Kasumi-1 (cell line): Measurements from ENCODE around the gene CELF2.
"Not testable (repeated sequence)": the region's sequence is repeated elsewhere in the genome, so short reads cannot be mapped to it uniquely, and the experiment has no call there.

Experiments
- DNase-seq, 2 experiments: peaks; one replicate each; lab custom pipeline; 2025; lab: John Stamatoyannopoulos, UW

Gene CELF2

DNA sequence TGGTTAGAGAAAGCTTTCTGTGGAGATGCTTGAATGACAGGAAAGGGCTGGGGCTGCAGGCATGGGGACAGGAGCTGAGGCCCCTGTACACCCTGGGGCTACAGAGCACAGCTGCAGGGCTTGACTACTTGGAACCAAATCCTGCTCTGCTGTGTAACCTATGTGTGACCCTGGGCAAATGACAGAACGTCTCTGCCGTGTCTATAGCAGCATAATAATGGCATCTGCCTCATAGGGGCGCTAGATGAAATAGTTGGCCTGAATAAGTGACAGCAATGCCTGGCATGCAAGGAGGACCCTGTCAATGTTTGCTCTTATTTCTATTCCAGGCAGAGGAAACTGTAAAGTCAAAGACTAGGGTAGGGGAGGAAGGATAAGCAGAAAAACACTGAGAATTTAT is 339.8 kb downstream of the CELF2 start:
- no peak for DNase-seq

DNA sequence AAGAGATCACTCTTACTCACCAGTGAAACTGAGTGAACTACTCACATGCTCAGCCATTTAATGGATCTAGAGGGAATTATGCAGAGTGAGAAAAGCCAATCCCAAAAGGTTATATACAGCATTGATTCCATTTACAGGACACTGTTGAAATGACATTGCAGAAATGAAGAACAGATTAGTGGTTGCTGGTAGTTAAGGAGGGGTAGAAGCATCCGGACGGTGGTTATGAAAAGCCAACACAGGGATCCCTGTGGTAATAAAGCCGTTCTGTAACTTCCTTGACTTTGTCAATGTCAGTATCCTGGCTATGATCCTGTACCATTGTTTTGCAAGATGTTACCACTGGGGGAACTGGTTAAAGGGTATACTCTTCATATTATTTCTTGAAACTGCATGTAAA is 340.3 kb downstream of the CELF2 start:
- DNase-seq = peak; percentile 22 to 50

DNA sequence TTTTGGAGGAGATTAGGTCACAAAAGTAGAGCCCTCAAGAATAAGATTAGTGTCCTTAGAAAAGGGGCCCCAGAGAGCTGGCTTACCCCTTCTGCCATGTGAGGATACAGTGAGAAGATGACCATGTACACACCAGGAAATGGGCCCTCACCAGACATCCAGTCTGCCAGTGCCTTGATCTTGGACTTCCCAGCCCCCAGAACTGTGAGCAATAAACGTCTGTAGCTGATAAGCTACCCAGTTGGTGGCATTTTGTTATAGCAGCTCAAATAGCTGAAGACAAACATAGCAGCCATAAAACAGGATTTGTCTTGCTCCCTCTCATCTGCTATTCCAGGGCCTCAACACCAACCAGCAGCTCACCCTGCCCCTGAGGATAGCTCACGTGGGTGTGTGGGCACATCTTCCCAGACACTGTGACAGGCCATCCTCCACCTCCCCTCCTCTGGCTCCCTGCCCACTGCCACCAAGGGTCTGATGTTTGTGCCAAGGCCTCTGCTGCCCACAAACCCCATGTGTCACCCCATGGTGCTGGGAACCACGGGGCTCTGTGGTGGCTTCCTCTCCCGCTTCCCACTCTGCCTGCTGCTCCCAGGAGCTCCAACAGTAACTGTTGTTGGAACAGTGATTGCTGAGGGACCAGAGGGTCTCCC is 341.4 kb downstream of the CELF2 start:
- no peak for DNase-seq

DNA sequence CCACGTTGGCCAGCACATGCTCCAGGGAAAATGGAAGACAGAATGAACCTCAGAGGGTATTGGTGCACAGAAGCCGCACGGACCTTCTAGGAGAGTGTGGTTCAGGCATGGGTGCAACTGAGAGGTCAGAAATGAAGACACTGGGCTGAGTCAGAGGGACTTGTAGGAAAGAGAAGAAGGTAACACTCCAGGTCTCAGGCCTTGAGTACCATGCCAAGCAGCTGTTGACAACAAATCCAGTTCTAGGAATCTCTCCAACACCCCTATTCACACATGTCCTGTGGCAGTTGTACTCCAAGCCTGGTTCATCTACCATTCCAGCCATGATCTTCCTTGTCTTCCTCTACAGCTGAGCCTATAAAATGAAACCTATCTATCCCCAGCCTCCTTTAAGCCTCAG is 342.2 kb downstream of the CELF2 start:
- DNase-seq = no peak

DNA sequence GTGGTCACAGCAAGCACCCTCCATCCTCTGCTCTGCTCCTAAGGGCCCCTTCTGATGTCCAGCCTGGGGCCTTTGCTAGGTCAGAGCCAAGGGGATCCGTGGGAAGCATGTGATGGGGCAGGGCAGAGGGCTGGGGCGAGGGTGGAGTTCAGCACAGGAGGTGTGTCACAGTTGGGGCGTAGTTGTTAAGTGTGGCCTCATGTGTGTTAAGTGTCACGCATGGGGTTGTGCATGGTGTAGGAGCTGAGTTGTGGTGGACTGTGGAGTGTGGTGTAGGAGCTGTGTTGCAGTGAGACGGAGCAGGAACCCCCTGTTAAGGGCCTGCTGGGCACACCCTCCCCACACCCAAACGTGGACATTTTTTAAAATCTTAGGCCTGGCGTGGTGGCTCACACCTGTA is 345.8 kb downstream of the CELF2 start:
- no peak for DNase-seq

DNA sequence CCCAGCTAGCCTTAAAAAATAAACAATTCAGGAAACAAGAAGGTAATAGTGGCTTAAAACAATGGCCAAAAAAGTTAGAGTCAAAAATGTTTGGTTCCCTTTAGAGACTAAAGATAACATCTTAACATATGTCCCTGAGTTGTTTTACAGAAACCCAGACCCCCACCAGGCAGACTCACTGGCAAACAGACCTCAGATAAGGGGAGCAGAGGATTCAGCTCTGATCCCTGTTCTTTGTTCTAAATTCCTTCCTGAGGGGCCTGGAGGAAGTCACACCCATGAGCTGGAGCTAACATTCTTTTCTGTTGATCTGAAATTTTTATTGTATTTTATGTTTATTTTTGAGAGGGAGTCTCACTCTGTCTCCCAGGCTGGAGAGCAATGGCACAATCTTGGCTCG is 346.6 kb downstream of the CELF2 start:
- DNase-seq = no peak

DNA sequence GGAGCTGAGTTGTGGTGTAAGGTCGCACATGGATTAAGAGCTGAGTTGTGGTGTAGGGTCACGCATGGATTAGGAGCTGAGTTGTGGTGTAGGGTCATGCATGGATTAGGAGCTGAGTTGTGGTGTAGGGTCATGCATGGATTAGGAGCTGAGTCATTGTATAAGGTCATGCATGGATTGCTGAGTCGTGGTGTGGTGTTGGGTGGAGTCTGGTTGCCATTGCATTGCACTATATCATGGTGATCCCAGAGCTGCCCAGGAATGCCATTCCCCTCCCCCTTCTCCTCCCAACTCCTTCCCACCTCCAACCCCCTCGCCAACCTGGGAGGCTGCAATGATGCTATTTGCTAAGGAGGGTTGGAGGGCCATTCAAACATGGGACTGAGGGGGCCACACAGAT is 349.2 kb downstream of the CELF2 start:
- DNase-seq = not testable (repeated sequence)

DNA sequence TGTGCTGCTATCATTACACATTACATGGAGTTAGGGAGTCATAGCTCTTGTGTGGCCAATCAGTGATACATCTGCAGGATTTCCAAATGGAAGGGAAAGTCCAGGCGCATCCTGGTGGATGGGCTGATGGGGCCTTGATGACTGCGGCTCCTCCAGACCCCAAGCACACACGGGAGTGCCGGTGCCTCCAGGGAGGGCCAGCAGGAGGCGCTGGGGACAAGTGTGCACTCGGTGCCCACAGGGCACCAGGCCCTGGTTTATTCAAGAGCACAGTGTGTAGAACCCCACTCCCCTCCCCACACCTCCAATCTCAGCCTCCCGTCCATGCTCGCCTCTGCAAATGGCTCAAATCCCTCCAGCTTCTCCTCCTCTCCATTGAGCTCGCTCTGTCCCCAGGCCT is 349.8 kb downstream of the CELF2 start:
- DNase-seq = no peak

DNA sequence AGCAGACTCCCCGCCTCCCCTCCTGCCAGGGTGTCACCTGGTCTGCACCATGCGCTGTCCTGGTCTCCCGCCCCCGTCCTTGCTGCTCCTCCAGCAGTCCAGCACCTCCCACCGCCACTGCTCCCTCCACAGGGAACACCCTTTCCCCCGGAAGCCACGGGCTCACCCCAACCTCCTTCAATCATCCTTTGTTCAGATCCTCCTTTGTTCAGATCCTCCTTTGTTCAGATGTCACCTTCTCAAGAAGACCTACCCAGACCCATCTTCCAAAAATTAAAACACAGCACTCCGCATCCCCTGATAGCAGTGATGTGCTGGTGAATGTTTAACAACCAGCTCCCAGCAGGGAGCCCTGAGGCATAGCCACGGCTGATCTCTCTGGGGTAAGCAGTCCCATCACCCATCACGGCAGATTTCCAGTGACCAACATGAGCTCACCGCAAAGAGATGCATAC is 356.1 kb downstream of the CELF2 start:
- no peak for DNase-seq

DNA sequence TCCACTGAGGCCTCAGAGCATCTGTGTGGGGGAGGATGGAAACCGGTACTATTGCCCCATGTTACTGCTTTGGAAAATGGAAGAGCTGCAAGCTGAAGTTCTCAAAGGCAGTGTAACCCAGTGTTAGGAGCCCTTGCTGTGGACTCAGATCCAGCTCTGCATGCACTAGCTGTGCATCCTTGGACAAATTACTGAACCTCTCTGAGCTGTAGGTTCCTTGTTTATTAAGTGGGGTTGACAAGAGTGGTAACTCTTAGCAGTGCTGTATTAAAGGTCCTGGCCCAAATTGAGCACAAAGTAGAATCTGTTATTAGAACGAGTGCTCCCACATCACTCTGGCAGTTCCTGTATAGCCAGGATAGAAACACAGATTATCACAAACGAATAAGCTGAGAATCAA is 359.6 kb downstream of the CELF2 start:
- no peak for DNase-seq

DNA sequence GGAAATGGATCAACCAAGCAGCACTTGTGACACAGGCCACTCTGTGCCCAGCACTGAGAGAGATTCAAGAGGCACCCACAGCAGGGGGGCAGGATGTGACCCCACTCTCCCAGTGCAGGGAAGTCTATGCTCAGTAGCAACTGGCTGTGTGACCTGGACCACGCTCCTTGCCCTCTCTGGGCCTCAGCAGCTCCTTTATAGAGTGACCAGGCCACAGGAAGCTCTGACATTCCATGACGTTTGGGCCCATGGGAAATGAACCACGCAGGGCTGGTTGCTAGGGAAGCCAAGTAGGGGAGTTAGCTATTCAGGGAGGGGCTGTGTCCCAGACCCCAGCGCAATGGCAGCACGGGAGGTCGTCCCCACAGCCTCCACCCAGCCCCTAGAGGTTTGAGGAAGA is 361.2 kb downstream of the CELF2 start:
- no peak for DNase-seq

DNA sequence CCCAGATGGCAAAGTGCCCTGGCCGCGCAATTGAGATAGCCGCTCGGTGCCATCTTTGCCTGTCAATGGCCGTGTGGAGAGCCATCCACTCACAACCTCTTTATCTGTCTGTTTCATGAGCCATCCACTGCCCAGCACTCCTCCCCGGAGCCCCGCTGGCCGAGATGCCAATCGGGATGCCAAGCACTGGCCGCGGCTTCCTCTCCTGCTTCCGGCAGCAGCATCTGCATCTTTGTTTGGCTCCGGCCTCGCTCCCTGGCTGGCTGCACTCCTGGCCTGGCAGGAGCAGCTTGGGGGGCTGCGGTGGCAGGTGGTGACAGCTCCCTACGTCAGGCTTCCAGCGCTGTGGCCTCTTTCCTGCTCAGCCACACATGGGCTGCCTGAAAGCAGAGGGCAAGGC is 362.1 kb downstream of the CELF2 start:
- DNase-seq = no peak

DNA sequence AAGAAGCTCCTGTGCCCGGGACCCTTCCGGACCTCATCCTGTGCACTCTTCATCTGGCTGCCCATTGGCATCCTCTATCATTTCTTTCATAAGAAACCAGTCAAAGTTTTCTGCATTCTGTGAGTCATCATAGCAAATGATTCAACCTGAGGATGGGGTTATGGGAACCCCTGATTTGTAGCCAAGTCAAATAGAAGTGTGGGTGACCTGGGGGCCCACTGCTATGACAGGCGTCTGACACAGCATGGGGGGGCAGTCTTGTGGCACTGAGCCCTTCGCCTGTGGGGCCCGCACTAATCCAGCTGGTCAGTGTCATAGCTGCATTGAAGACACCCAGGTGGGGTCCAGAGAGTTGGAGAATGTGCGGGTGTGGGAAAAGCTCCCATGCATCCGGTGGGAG is 363.4 kb downstream of the CELF2 start:
- DNase-seq = no peak

DNA sequence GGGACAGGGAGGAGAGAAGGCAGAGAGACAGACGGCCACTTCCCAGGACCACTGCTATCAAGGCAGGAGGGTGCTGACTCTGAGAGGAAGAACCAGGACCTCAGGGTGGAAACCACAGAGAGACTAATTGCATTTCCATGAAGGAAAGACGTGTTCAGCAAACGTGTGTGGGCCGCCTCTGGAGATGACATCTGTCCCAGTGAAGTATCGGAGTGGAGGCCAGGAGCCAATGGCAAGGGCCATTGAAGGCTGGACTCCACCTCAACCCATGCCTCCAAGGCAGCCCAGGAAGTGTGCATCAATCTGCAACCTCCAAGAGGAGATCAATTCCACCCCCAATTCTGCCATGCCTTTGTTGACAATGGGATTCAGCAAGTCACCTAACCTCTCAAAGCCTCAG is 363.8 kb downstream of the CELF2 start:
- no peak for DNase-seq

DNA sequence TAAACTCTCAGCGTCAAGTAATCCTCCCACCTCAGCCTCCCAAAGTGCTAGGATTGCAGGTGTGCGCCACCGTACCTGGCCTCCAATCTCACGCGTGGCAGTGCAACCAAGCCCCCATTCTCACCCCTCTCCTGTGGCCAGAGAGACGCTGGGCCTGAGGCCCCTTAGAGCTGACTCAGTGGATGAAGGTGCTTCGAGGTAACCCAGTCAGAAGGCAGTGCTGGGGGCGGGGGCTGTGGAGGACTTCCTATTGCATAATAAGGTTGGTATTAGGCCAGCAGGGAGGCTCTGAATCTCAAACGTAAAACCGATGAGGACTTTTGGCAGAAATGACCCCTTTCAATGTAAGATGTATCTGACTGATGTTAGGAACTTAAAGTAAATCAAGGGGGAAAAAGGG is 364.5 kb downstream of the CELF2 start:
- no peak for DNase-seq

DNA sequence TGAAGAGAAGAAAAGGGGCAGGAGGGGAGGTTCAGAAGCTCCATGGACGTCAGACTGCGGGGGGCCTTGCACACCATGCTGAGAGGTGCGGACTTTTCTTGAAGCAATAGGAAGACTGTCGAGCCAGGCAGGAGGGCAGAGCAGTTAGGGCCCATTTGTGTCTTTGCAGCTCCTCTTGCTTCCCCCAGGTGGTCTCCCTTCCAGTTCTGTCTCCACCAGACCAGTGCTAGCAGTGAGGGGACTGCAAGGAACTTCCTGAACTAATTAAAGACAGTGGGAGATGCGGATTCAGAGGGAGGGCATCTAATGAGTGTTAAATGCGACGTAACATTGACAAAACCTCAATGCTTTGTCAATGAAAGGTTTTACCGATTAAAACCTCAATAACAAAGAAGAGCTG is 368.4 kb downstream of the CELF2 start:
- DNase-seq = no peak
